Caco-2 (cell line): ENCODE data around the gene SRXN1. TPM values are rescaled to one million over a fixed set of nuclear protein-coding genes. Genes with fewer than 3 reads are reported as not detected.

Source experiments
- BruUV-seq: library from RNA; stranded (reverse); fragments of 400-500 nt; replicated peaks from 2 replicates; lab custom pipeline; 2021; lab: Mats Ljungman, UMichigan
- CTCF ChIA-PET: fragments of 300-600 bp; sonication (Branson Sonifier 250); formaldehyde crosslinking; loops from one replicate; lab custom pipeline; 2022; ENCODE audit warnings: antibody characterized with exemption; lab: Charles Lee
- POLR2A ChIA-PET: fragments of 300-600 bp; sonication (Branson Sonifier 250); formaldehyde crosslinking; loops from one replicate; lab custom pipeline; 2022; ENCODE audit warnings: antibody characterized with exemption; lab: Charles Lee
- DNase-seq, 2 experiments: peaks; one replicate each; pipeline versions ENCODE4 v3.0.0 to v3.0.0-alpha.2; 2020 to 2022
- H3K27me3 ChIP-seq: replicated peaks from 2 replicates; pipeline ENCODE4 v1.6.0; 2011; ENCODE audit warnings: low read length; ENCODE audit not compliant: control insufficient read depth, insufficient read depth
- H3K36me3 ChIP-seq: 2 replicates; pipeline ENCODE4 v1.5.1; 2011; ENCODE audit warnings: low read length; ENCODE audit not compliant: control insufficient read depth, insufficient read depth
- H3K4me1 ChIP-seq: fragments of 250-450 bp; sonication (Bioruptor Pico); 2 replicates; pipeline ENCODE4 v1.5.1; 2020; ENCODE audit warnings: mild to moderate bottlenecking
- H3K4me3 ChIP-seq: 2 replicates; pipeline ENCODE4 v1.5.1; 2011; ENCODE audit warnings: low read depth, mild to moderate bottlenecking, control low read depth, low read length
- H3K9me3 ChIP-seq: fragments of 250-450 bp; sonication (Bioruptor Pico); 2 replicates; pipeline ENCODE4 v1.5.1; 2020; ENCODE audit warnings: mild to moderate bottlenecking, moderate library complexity
- H3K27ac Mint-ChIP-seq: one replicate; pipeline ENCODE4 v1.8.0; 2022; ENCODE audit warnings: mixed read lengths; ENCODE audit not compliant: unreplicated experiment
- H3K27me3 Mint-ChIP-seq: one replicate; pipeline ENCODE4 v1.8.0; 2022; ENCODE audit warnings: mixed read lengths; ENCODE audit not compliant: insufficient read depth, unreplicated experiment
- H3K36me3 Mint-ChIP-seq: one replicate; pipeline ENCODE4 v1.8.0; 2022; ENCODE audit warnings: mild to moderate bottlenecking, mixed read lengths; ENCODE audit not compliant: insufficient read depth, unreplicated experiment
- H3K4me1 Mint-ChIP-seq: one replicate; pipeline ENCODE4 v1.8.0; 2022; ENCODE audit warnings: low read depth, mixed read lengths; ENCODE audit not compliant: unreplicated experiment
- H3K4me3 Mint-ChIP-seq: one replicate; pipeline ENCODE4 v1.8.0; 2022; ENCODE audit warnings: mild to moderate bottlenecking, moderate library complexity, mixed read lengths; ENCODE audit not compliant: unreplicated experiment
- H3K9me3 Mint-ChIP-seq: one replicate; pipeline ENCODE4 v1.8.0; 2022; ENCODE audit warnings: mixed read lengths; ENCODE audit not compliant: unreplicated experiment
- intact Hi-C: fragments of 100-400 bp; cut with micrococcal nuclease; formaldehyde crosslinking; loops from one replicate; pipeline ENCODE4 v1.10.0; 2022; ENCODE audit not compliant: unreplicated experiment
- total RNA-seq: library from RNA; stranded (reverse); gene quantifications from 2 replicates; pipeline ENCODE4 v1.2.3, GENCODE V29; 2022
- TF ChIP-seq, protein P1 (sequence below), 2 experiments: fragments of 200-600 bp in 1 of 2; IDR thresholded peaks; 1 replicate in 1 of 2; 2 replicates in 1 of 2; pipeline versions ENCODE4 v1.5.1 to v1.8.0; 2011 to 2022; ENCODE audit warnings: antibody characterized with exemption in 1 of 2, control low read depth in 1 of 2, inconsistent platforms in 1 of 2, low read depth in 1 of 2, low read length in 1 of 2, mild to moderate bottlenecking in 1 of 2, moderate library complexity in 1 of 2; ENCODE audit not compliant: insufficient read depth in 1 of 2, severe bottlenecking in 1 of 2, unreplicated experiment in 1 of 2

SRXN1 gene
- total RNA-seq, 1 experiment from 2014 or later: 33.7 TPM

DNA sequence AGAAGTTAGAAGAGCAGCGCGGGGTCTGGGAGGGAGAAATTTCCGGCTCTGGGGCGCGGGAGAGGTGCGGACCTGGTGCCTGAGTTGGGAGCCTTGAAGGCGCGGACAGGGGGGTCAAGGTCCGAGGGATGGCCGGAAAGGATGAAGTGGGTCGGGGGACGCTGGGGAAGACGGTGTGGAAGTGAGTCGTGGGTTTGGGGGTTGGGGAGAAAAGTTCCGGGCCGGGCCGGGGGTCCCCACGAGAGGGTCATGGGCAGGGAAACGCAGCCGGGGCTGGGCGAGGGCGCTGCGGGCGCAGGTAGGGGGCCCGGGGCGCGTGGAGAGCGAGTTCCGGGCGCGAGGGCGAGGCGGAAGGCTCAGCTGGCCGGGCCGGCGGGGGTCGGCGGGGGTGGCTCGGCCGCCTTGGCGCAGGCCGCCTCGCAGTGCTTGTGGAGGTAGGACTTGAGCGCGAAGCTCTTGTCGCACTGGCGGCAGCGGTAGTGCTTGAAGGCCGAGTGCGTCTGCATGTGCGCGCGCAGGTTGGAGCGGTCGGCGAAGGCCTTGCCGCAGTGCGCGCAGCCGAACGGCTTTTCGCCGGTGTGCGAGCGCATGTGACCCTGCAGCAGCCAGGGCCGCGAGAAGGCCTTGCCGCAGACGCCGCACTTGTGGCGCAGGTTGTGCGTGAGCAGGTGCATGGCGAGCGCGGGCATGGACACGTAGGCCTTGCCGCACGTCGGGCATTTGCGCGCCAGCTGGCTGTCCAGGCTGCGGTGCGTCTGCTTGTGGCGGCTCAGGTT is 10.5 kb upstream of the SRXN1 start:
- Mint-ChIP-seq H3K4me1 (peaks cover 13% of the 10 kb centered on the region), H3K27ac (no peak overlapping the region), H3K9me3 (no peaks in the 10 kb centered on the region), H3K4me3 (no peak overlapping the region), H3K36me3 (peaks cover 4% of the 10 kb centered on the region), H3K27me3 (peaks cover 11% of the 10 kb centered on the region)
- DNase-seq: no peak
- H3K9me3 ChIP-seq: no peaks in the 10 kb centered on the region
- no peaks in the 10 kb centered on the region for H3K36me3 ChIP-seq
- no peak overlapping the region for H3K4me3 ChIP-seq
- intact Hi-C loops: no loop called here
- peaks cover 16% of the 10 kb centered on the region for H3K4me1 ChIP-seq
- no peaks in the 10 kb centered on the region for H3K27me3 ChIP-seq
- CTCF ChIA-PET: no interaction called here
- BruUV-seq: no TSS peak
- TF ChIP-seq, protein P1, sequence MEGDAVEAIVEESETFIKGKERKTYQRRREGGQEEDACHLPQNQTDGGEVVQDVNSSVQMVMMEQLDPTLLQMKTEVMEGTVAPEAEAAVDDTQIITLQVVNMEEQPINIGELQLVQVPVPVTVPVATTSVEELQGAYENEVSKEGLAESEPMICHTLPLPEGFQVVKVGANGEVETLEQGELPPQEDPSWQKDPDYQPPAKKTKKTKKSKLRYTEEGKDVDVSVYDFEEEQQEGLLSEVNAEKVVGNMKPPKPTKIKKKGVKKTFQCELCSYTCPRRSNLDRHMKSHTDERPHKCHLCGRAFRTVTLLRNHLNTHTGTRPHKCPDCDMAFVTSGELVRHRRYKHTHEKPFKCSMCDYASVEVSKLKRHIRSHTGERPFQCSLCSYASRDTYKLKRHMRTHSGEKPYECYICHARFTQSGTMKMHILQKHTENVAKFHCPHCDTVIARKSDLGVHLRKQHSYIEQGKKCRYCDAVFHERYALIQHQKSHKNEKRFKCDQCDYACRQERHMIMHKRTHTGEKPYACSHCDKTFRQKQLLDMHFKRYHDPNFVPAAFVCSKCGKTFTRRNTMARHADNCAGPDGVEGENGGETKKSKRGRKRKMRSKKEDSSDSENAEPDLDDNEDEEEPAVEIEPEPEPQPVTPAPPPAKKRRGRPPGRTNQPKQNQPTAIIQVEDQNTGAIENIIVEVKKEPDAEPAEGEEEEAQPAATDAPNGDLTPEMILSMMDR (IDR thresholded peaks at IDR 0.05; ENCODE audit: insufficient read depth in 1 of 2, low read depth in 1 of 2, low read length in 1 of 2, severe bottlenecking in 1 of 2, unreplicated experiment in 1 of 2): no peak
- POLR2A ChIA-PET: no interaction called here

DNA sequence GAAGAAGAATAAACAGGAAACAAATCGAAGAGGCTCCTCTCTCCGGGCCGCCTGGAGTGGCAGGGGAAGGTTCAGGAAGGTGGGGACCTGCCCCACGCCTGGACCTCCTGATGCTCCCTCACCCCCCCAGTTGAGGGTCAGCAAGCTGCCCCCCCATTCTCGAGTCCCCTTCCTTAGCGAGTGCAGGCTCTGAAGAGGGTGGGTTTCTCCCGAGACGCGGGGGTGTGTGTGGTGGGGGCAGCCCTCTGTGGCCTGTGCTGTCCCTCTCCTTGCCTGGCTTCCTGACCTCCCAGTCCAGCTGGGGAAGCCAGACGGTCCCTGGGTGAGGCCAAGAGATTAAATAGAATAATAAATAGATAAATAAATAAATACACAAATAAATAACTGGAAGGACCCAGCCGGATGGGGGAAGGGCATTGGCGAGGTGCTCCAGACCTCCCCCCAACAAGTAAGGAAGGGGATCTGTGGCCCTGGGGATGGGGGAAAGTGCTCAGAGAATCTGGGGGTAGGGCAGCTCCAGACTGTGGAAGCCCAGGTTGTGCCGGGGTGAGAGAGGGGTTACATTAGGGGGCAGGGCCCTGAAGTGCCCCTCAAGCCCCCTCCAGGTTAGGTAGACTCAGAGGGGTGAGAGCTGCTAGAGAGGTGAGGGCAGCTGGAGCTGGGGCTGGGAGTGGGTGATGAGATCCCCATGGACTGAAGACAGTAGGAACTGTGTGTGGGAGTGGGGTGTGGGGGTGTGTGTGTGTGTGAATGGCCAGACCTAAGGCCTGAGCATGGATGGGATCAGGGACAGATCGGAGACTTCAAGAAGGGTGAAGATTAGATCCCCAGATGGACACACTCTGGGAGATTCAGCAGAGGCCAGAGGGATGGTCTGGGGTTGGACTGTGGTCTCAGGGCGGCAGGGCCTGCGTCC is 9.5 kb upstream of the SRXN1 start:
- Histone ChIP-seq H3K9me3 (no peaks in the 10 kb centered on the region), H3K27me3 (no peaks in the 10 kb centered on the region), H3K4me1 (peaks cover 19% of the 10 kb centered on the region), H3K4me3 (no peak overlapping the region), H3K36me3 (no peaks in the 10 kb centered on the region)
- TF ChIP-seq, protein P1 (IDR thresholded peaks at IDR 0.05; ENCODE audit: insufficient read depth in 1 of 2, low read depth in 1 of 2, low read length in 1 of 2, severe bottlenecking in 1 of 2, unreplicated experiment in 1 of 2): no peak
- no peaks in the 10 kb centered on the region for H3K9me3 Mint-ChIP-seq
- peaks cover 22% of the 10 kb centered on the region for H3K4me1 Mint-ChIP-seq
- H3K27me3 Mint-ChIP-seq: peaks cover 11% of the 10 kb centered on the region
- ChIA-PET CTCF (no interaction called here), POLR2A (no interaction called here)
- BruUV-seq: no TSS peak
- DNase-seq: no peak
- H3K4me3 Mint-ChIP-seq: no peak overlapping the region
- peaks cover 4% of the 10 kb centered on the region for H3K36me3 Mint-ChIP-seq
- H3K27ac Mint-ChIP-seq: no peak overlapping the region
- intact Hi-C loops: no loop called here

DNA sequence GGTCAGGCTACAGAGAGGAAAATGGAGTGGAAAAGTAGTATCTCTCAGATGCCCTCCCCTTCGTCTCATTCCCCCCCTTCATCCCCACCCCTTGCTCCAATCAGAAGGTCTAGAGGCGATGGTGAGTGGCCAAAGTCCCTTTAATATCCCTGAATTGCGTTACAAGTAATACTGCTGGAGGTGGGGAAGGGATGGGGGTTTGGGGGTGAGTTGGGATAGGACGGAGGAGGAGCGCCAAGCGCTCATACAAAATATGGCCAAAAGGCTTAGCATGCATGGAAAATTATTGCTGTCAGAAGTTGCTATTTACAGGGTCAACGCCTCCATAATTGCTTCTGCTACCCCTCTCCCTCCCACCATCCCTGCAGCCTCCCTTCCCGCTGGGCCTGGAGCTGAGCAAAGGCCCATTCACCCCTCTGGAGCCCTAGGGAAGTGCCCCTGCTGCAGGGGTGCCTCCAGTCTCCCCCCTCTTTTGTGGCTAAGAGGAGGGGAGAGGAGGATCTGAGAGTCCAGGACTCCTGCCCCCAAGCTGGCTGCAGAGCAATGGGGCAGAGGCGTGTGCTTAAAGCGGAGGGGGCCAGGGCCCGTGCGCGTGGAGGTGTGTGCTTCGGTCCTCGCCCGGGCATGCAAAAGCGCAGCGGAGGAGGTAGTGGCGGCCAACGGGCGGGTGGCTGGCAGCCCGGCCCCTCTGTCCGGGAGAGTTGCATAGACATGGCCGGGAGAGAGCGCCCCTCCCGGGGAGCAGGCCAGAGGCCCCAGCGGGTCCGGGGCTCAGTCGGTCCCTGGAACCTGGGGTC is 8.7 kb upstream of the SRXN1 start:
- CTCF ChIA-PET: no interaction called here
- no peak overlapping the region for H3K4me3 Mint-ChIP-seq

More for the DNA sequence above, 8.7 kb upstream of the SRXN1 start:
- H3K9me3 ChIP-seq: no peaks in the 10 kb centered on the region
- H3K9me3 Mint-ChIP-seq: no peaks in the 10 kb centered on the region
- no peak overlapping the region for H3K27ac Mint-ChIP-seq
- intact Hi-C loops: no loop called here
- H3K27me3 ChIP-seq: no peaks in the 10 kb centered on the region
- H3K36me3 ChIP-seq: no peaks in the 10 kb centered on the region
- H3K4me3 ChIP-seq: no peak overlapping the region
- H3K4me1 ChIP-seq: peaks cover 19% of the 10 kb centered on the region
- peaks cover 4% of the 10 kb centered on the region for H3K36me3 Mint-ChIP-seq
- POLR2A ChIA-PET: no interaction called here
- DNase-seq: no peak
- TF ChIP-seq, protein P1 (IDR thresholded peaks at IDR 0.05; ENCODE audit: insufficient read depth in 1 of 2, low read depth in 1 of 2, low read length in 1 of 2, severe bottlenecking in 1 of 2, unreplicated experiment in 1 of 2): no peak
- H3K27me3 Mint-ChIP-seq: peaks cover 11% of the 10 kb centered on the region
- BruUV-seq: no TSS peak
- peaks cover 22% of the 10 kb centered on the region for H3K4me1 Mint-ChIP-seq
